A673 (cell line): ENCODE data around the gene SUPT20HL2. TPM values are rescaled to one million over a fixed set of nuclear protein-coding genes. Genes with fewer than 3 reads are reported as not detected.

Source experiments
- BruUV-seq: library from RNA; stranded (reverse); fragments of 400-500 nt; replicated peaks from 2 replicates; lab custom pipeline; 2021; lab: Mats Ljungman, UMichigan
- CTCF ChIA-PET: fragments of 300-600 bp; sonication (Branson Sonifier 250); formaldehyde crosslinking; loops from one replicate; lab custom pipeline; 2022; ENCODE audit warnings: antibody characterized with exemption; lab: Charles Lee
- POLR2A ChIA-PET: fragments of 300-600 bp; sonication (Branson Sonifier 250); formaldehyde crosslinking; loops from one replicate; lab custom pipeline; 2022; ENCODE audit warnings: antibody characterized with exemption; ENCODE audit not compliant: low non-redundant PET; lab: Charles Lee
- DNase-seq: peaks from one replicate; pipeline ENCODE4 v3.0.0-alpha.2; 2015; ENCODE audit warnings: low spot score
- H3K27ac ChIP-seq: fragments of 200-600 bp; sonication (generic); 2 replicates; pipeline ENCODE4 v1.5.1; 2016; ENCODE audit warnings: mixed run types, low read depth, mild to moderate bottlenecking, mixed read lengths, antibody characterized with exemption, low read length; ENCODE audit not compliant: poor library complexity, severe bottlenecking
- H3K27me3 ChIP-seq: fragments of 200-600 bp; sonication (generic); replicated peaks from 2 replicates; pipeline ENCODE4 v1.6.1; 2017; ENCODE audit warnings: mixed run types, low read depth, mild to moderate bottlenecking, mixed read lengths, antibody characterized with exemption, low read length; ENCODE audit not compliant: insufficient read depth, poor library complexity
- H3K36me3 ChIP-seq: fragments of 200-600 bp; sonication (generic); 2 replicates; pipeline ENCODE4 v1.6.1; 2016; ENCODE audit warnings: mixed run types, mild to moderate bottlenecking, mixed read lengths, antibody characterized with exemption, low read length; ENCODE audit not compliant: insufficient read depth, poor library complexity, severe bottlenecking
- H3K4me1 ChIP-seq: fragments of 200-600 bp; sonication (generic); 2 replicates; pipeline ENCODE4 v1.6.1; 2017; ENCODE audit warnings: mixed run types, mild to moderate bottlenecking, mixed read lengths, antibody characterized with exemption, low read length; ENCODE audit not compliant: insufficient read depth, poor library complexity, severe bottlenecking
- H3K4me3 ChIP-seq: fragments of 200-600 bp; sonication (generic); 2 replicates; pipeline ENCODE4 v1.5.1; 2016; ENCODE audit warnings: low read depth, mixed run types, mild to moderate bottlenecking, mixed read lengths, low read length; ENCODE audit not compliant: poor library complexity, severe bottlenecking
- H3K9me3 ChIP-seq: fragments of 200-600 bp; sonication (generic); 2 replicates; pipeline ENCODE4 v1.6.1; 2016; ENCODE audit warnings: mixed run types, low read depth, mild to moderate bottlenecking, mixed read lengths, antibody characterized with exemption, low read length; ENCODE audit not compliant: poor library complexity, severe bottlenecking
- CTCF ChIP-seq: fragments of 300-800, 200-600 bp; sonication (generic); conservative IDR thresholded peaks from 2 replicates; pipeline ENCODE4 v1.5.1; 2017; ENCODE audit warnings: low read depth, mild to moderate bottlenecking, antibody characterized with exemption, low read length, moderate library complexity, mixed read lengths
- EZH2 ChIP-seq: fragments of 200-600 bp; sonication (generic); IDR thresholded peaks from 2 replicates; pipeline ENCODE4 v1.6.1; 2017; ENCODE audit warnings: borderline replicate concordance, low read depth, mild to moderate bottlenecking, mixed read lengths, antibody characterized with exemption, low read length; ENCODE audit not compliant: poor library complexity, severe bottlenecking
- intact Hi-C: fragments of 100-400 bp; cut with micrococcal nuclease; formaldehyde crosslinking; loops from one replicate; pipeline ENCODE4 v1.10.0; 2022; ENCODE audit not compliant: unreplicated experiment
- total RNA-seq: library from RNA; stranded (reverse); gene quantifications from 2 replicates; pipeline ENCODE4 v1.2.3, GENCODE V29; 2021

SUPT20HL2 gene
- total RNA-seq, 1 experiment from 2014 or later, result not detected

GRCh38 chrX:24357106-24357505 is 43.2 kb upstream of the SUPT20HL2 start:
- H3K36me3 ChIP-seq, result no peaks in the 10 kb centered on the region
- intact Hi-C loops, result no loop called here
- ChIA-PET POLR2A (no interaction called here), CTCF (no interaction called here)
- H3K4me3 ChIP-seq, result no peak overlapping the region
- peaks cover 7% of the 10 kb centered on the region for H3K4me1 ChIP-seq
- no peak overlapping the region for H3K27ac ChIP-seq
- TF ChIP-seq CTCF, result no peak
- no peak for TF ChIP-seq EZH2
- BruUV-seq, result no TSS peak
- DNase-seq, result peak; percentile 39
- no peaks in the 10 kb centered on the region for H3K9me3 ChIP-seq
- peaks cover 3% of the 10 kb centered on the region for H3K27me3 ChIP-seq

- ChIA-PET CTCF (no interaction called here), POLR2A (no interaction called here)
- TF ChIP-seq EZH2 (no peak), CTCF (no peak)
- BruUV-seq, result no TSS peak
- Histone ChIP-seq H3K9me3 (no peaks in the 10 kb centered on the region), H3K4me1 (peaks cover 7% of the 10 kb centered on the region), H3K36me3 (no peaks in the 10 kb centered on the region), H3K27me3 (peaks cover 3% of the 10 kb centered on the region), H3K27ac (no peak overlapping the region), H3K4me3 (no peak overlapping the region)
- DNase-seq, result no peak
- intact Hi-C loops, result no loop called here
Measured at GRCh38 chrX:24355095-24355494, 41.2 kb upstream of the SUPT20HL2 start.

- Histone ChIP-seq H3K27me3 (peaks cover 3% of the 10 kb centered on the region), H3K36me3 (no peaks in the 10 kb centered on the region), H3K4me1 (no peaks in the 10 kb centered on the region), H3K27ac (no peak overlapping the region), H3K4me3 (no peak overlapping the region), H3K9me3 (no peaks in the 10 kb centered on the region)
- TF ChIP-seq EZH2, result no peak
- TF ChIP-seq CTCF, result no peak
- POLR2A ChIA-PET, result no interaction called here
- no peak for DNase-seq
- intact Hi-C loops, result no loop called here
- BruUV-seq, result no TSS peak
- CTCF ChIA-PET, result no interaction called here
Measured at GRCh38 chrX:24350217-24350616, 36.3 kb upstream of the SUPT20HL2 start.
